Natural killer cell (primary cell): ENCODE data around the gene ANGPTL4. TPM values are rescaled to one million over a fixed set of nuclear protein-coding genes. Genes with fewer than 3 reads are reported as not detected.

ENCODE experiments used
- ATAC-seq, 3 donors: fragments of 150-1000 bp in 2 of 3; fragments of 200-7000 bp in 1 of 3; cut with Tn5 transposase; 1 replicate in 1 of 3; 2 replicates in 2 of 3; pipeline ENCODE4 v1.10.0; 2021; ENCODE audit warnings: mild to moderate bottlenecking in 2 of 3, moderate library complexity in 2 of 3
- DNase-seq, 2 donors: peaks; one replicate each; pipeline versions ENCODE4 v3.0.0 to v3.0.0-alpha.2; 2013 to 2021; ENCODE audit warnings: mixed read lengths in 1 of 2
- H3K27ac ChIP-seq: one replicate; pipeline ENCODE4 v1.5.1; 2013; ENCODE audit warnings: mild to moderate bottlenecking, low read length
- H3K27me3 ChIP-seq: one replicate; pipeline ENCODE4 v1.6.1; 2013; ENCODE audit warnings: low read length; ENCODE audit not compliant: control insufficient read depth, insufficient read depth
- H3K36me3 ChIP-seq: one replicate; pipeline ENCODE4 v1.6.1; 2013; ENCODE audit warnings: low read length; ENCODE audit not compliant: control insufficient read depth, insufficient read depth
- H3K4me1 ChIP-seq: one replicate; pipeline ENCODE4 v1.6.1; 2013; ENCODE audit warnings: low read length; ENCODE audit not compliant: control insufficient read depth, insufficient read depth
- H3K4me3 ChIP-seq: one replicate; pipeline ENCODE4 v1.5.1; 2013; ENCODE audit warnings: low read length
- H3K9me3 ChIP-seq: one replicate; pipeline ENCODE4 v1.6.1; 2013; ENCODE audit warnings: low read length; ENCODE audit not compliant: control insufficient read depth, insufficient read depth
- H3K27ac Mint-ChIP-seq, 2 donors: one replicate each; pipeline ENCODE4 v1.8.0; 2022; ENCODE audit warnings: mild to moderate bottlenecking in 2 of 2, mixed read lengths in 2 of 2, moderate library complexity in 1 of 2
- H3K27me3 Mint-ChIP-seq, 2 donors: one replicate each; pipeline ENCODE4 v1.8.0; 2022; ENCODE audit warnings: low read depth in 2 of 2, mixed read lengths in 2 of 2
- H3K36me3 Mint-ChIP-seq: one replicate; pipeline ENCODE4 v1.8.0; 2022; ENCODE audit warnings: mixed read lengths
- H3K4me1 Mint-ChIP-seq, 2 donors: one replicate each; pipeline ENCODE4 v1.8.0; 2022; ENCODE audit warnings: mixed read lengths in 2 of 2
- H3K4me3 Mint-ChIP-seq: one replicate; pipeline ENCODE4 v1.8.0; 2022; ENCODE audit warnings: mild to moderate bottlenecking, moderate library complexity, mixed read lengths
- H3K9me3 Mint-ChIP-seq, 2 donors: one replicate each; pipeline ENCODE4 v1.8.0; 2022; ENCODE audit warnings: mixed read lengths in 2 of 2
- CTCF ChIP-seq: fragments of 200-600 bp; IDR thresholded peaks from one replicate; pipeline ENCODE4 v1.8.0; 2022; ENCODE audit warnings: antibody characterized with exemption
- WGBS: methylation state at CpG from one replicate; pipeline ENCODE4 v1.1.7; 2013; ENCODE audit warnings: missing lambda C conversion rate; ENCODE audit not compliant: insufficient coverage; 5-methylcytosine and 5-hydroxymethylcytosine counted together
- intact Hi-C: fragments of 100-400 bp; cut with micrococcal nuclease; formaldehyde crosslinking; loops from one replicate; pipeline ENCODE4 v1.14.2; 2022
- total RNA-seq, 4 donors: library from RNA; stranded (reverse); fragments of 120-200 nt in 1 of 4; gene quantifications; one replicate each; pipeline versions ENCODE4 v1.2.3 to v1.2.4, GENCODE V29; 2013 to 2022

ANGPTL4 gene
- total RNA-seq, 3 donors from 2014 or later (not counting 1 experiment from before 2014, with no cell fraction given): not detected

GRCh38 chr19:8386990-8387389, 23.0 kb downstream of the ANGPTL4 start:
- DNase-seq: no peak
- H3K27ac ChIP-seq: no peak overlapping the region
- no peaks in the 10 kb centered on the region for H3K9me3 ChIP-seq
- Mint-ChIP-seq H3K9me3 (no peaks in the 10 kb centered on the region), H3K4me3 (peak overlapping the region; percentile 13), H3K27me3 (no peaks in the 10 kb centered on the region), H3K36me3 (no peaks in the 10 kb centered on the region), H3K4me1 (peaks cover 11 to 22% of the 10 kb centered on the region in 2 donors), H3K27ac (no peak overlapping the region)
- WGBS: 100% methylated on average over 4 of the region's 4 CpGs
- H3K4me3 ChIP-seq: no peak overlapping the region
- no peak for TF ChIP-seq CTCF
- H3K4me1 ChIP-seq: peaks cover 23% of the 10 kb centered on the region
- no peak for ATAC-seq
- no peaks in the 10 kb centered on the region for H3K27me3 ChIP-seq
- no peaks in the 10 kb centered on the region for H3K36me3 ChIP-seq
- intact Hi-C loops: no loop called here

DNA sequence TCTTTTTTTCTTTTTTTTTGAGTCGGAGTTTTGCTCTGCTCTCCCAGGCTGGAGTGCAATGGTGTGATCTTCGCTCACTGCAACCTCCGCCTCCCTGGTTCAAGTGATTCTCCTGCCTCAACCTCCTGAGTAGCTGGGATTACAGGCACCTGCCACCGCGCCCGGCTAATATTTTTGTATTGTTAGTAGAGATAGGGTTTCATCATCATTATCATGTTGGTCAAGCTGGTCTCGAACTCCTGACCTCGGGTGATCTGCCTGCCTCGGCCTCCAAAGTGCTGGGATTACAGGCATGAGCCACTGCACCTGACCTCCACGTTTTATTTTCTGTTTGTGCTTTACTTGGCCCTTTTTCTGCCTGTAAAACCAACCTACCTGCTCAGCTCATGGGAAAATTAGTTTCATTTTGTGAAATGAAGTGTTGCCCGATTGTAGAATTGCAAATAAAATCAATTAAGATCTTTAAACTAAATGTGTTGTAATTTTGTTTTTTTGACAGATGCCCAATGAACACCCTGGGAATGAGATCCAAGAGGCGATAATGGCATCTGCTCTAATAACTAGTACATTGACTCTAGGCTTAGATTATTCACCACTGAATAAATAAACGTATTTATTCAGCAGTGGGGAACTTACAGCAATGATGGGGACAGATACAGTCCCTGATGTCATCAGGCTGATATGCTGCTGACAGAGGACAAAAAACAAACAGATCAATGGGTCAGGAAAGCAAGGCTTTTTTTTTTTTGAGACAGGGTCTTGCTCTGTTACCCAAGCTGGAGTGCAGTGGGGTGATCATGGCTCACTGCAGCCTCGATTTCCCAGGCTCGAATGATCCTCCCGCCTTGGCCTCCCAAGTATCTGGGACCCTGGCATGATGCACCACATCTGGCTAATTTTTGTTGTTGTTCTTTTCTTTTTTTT, 24.0 kb downstream of the ANGPTL4 start:
- DNase-seq (no peak), ATAC-seq (no peak)
- no peaks in the 10 kb centered on the region for H3K9me3 Mint-ChIP-seq
- H3K27me3 ChIP-seq: no peaks in the 10 kb centered on the region
- no peaks in the 10 kb centered on the region for H3K27me3 Mint-ChIP-seq
- peak overlapping the region in 1 of 2 donors; percentile 31 for H3K27ac Mint-ChIP-seq
- no peak overlapping the region for H3K27ac ChIP-seq
- TF ChIP-seq CTCF: no peak
- peaks cover 16 to 28% of the 10 kb centered on the region in 2 donors for H3K4me1 Mint-ChIP-seq
- H3K9me3 ChIP-seq: no peaks in the 10 kb centered on the region
- no peaks in the 10 kb centered on the region for H3K36me3 ChIP-seq
- intact Hi-C loops: no loop called here
- H3K4me3 Mint-ChIP-seq: peak overlapping the region; percentile 52
- WGBS: 95% methylated on average over 16 of the region's 16 CpGs
- H3K4me3 ChIP-seq: no peak overlapping the region
- H3K36me3 Mint-ChIP-seq: no peaks in the 10 kb centered on the region
- H3K4me1 ChIP-seq: peaks cover 29% of the 10 kb centered on the region

GRCh38 chr19:8388612-8388958, 24.6 kb downstream of the ANGPTL4 start:
- no peak for DNase-seq
- intact Hi-C loops: no loop called here
- no peak for TF ChIP-seq CTCF
- ATAC-seq: no peak
- Histone ChIP-seq H3K4me1 (peaks cover 34% of the 10 kb centered on the region), H3K36me3 (no peaks in the 10 kb centered on the region), H3K4me3 (no peak overlapping the region), H3K9me3 (no peaks in the 10 kb centered on the region), H3K27me3 (no peaks in the 10 kb centered on the region), H3K27ac (no peak overlapping the region)
- Mint-ChIP-seq H3K4me1 (peaks cover 16 to 33% of the 10 kb centered on the region in 2 donors), H3K27ac (no peak overlapping the region), H3K4me3 (no peak overlapping the region), H3K36me3 (no peaks in the 10 kb centered on the region), H3K27me3 (no peaks in the 10 kb centered on the region), H3K9me3 (no peaks in the 10 kb centered on the region)
- WGBS: no CpG with 5 or more reads among the region's 2 CpGs
